ENCODE results near the gene CNTNAP2. TPM values are rescaled to one million over a fixed set of nuclear protein-coding genes. Genes with fewer than 3 reads are reported as not detected.
A peak's percentile ranks its signal among the peaks of the same experiment; 100 is the strongest.

Gene CNTNAP2
- 1 to 10 TPM in 1 of 9 donors, under 1 TPM in 6, not detected in 2; 0.07 to 2.6 (median 0.32) TPM for total RNA-seq
- under 1 TPM in 1 of 2 donors, not detected in 1; 0.01 TPM for polyA plus RNA-seq
- long read RNA-seq, donor 1: 0 reads
- long read RNA-seq, donor 2: 0 reads
- long read RNA-seq, donor 3: 0 reads

DNA sequence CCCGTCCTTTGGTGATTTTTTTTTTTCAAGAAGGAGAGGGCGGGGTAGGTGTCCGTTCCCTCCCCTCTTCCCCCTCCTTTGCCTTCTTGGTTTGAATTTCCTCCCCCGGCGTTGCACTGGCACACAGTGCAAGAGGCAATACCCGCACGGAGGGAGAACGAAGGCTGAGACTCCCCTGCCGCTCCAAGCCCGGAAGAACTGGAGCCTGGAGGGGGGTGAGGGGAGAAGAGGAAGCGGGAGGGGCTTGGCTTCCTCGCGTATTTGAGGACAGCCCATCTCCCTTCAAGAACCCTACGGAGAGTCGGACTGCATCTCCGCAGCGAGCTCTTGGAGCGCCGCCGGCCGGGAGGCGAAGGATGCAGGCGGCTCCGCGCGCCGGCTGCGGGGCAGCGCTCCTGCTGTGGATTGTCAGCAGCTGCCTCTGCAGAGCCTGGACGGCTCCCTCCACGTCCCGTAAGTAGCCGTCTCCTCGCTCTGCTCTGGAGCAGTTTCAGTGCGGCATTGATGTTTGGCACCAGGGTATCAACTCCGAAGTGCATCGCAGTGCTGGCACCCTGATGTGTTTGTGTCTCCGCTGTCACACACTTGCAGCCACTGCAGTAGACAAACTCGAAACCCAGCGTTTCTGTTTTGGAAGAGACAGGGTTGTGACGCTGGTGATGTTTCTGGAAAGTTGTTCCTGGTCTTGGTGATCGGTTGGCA lies at the start of gene CNTNAP2:
CNTNAP2 (plus strand) TSS at position 281 of the 702 bp plus-strand sequence; CDS start at position 357, 76 bp downstream.
- intact Hi-C loops (cut with DNase I): no loop called here
- DNase-seq (peak in 2 of 5 donors; percentile 5 to 59), ATAC-seq (peak in 2 of 4 donors; percentile 36 to 56)
- peak within 1 kb of the TSS; percentile 5 to 57 (median 46) for H3K4me3 ChIP-seq
- TF ChIP-seq, protein P1, sequence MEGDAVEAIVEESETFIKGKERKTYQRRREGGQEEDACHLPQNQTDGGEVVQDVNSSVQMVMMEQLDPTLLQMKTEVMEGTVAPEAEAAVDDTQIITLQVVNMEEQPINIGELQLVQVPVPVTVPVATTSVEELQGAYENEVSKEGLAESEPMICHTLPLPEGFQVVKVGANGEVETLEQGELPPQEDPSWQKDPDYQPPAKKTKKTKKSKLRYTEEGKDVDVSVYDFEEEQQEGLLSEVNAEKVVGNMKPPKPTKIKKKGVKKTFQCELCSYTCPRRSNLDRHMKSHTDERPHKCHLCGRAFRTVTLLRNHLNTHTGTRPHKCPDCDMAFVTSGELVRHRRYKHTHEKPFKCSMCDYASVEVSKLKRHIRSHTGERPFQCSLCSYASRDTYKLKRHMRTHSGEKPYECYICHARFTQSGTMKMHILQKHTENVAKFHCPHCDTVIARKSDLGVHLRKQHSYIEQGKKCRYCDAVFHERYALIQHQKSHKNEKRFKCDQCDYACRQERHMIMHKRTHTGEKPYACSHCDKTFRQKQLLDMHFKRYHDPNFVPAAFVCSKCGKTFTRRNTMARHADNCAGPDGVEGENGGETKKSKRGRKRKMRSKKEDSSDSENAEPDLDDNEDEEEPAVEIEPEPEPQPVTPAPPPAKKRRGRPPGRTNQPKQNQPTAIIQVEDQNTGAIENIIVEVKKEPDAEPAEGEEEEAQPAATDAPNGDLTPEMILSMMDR (IDR thresholded peaks at IDR 0.05): no peak
- no peak for TF ChIP-seq POLR2A (IDR thresholded peaks at IDR 0.05)
- no peak within 1 kb of the TSS for H3K27ac ChIP-seq
- peaks cover 0 to 16% (median 7%) of the 10 kb centered on the region in 12 donors for H3K4me1 ChIP-seq
- no peaks in the 10 kb centered on the region for H3K36me3 ChIP-seq
- H3K9me3 ChIP-seq: no peaks in the 10 kb centered on the region
- peaks cover 0 to 32% (median 19%) of the 10 kb centered on the region in 9 donors for H3K27me3 ChIP-seq
- 1 to 2% (median 2%) methylated on average over 20 to 42 of the region's 42 CpGs for WGBS, 4 donors

DNA sequence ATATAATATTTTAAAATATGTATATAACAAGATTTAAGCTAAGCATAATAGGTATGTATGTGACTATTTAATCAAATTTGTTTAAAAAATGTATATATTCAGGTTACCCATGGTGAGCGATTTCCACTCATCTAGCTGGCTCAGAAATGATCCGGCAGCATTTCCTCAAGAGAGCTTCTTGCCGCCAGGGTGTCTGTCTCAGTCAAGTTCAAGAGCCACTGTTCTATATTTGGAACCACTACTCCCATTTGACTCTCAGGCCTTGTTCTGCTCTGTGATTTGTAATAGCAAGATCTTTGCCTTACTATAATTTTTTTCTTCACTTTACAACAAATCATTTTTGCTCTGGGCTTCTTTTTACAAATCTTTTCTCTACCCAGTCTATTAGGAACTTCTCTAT lies 48.7 kb upstream of the CNTNAP2 start:
- Histone ChIP-seq H3K27me3 (no peaks in the 10 kb centered on the region), H3K36me3 (no peaks in the 10 kb centered on the region), H3K27ac (no peak overlapping the region), H3K4me3 (no peak overlapping the region), H3K9me3 (no peaks in the 10 kb centered on the region), H3K4me1 (no peaks in the 10 kb centered on the region)
- 21 to 24% (median 23%) methylated on average over 3 of the region's 3 CpGs for WGBS, 4 donors
- ATAC-seq: peak in 3 of 4 donors; percentile 52 to 62 (median 53)
- DNase-seq: no peak
- TF ChIP-seq, protein P1 (IDR thresholded peaks at IDR 0.05): peak in 2 of 12 donors; percentile 8 to 23
- no peak for TF ChIP-seq POLR2A (IDR thresholded peaks at IDR 0.05)
- intact Hi-C loops (cut with DNase I): no loop called here

DNA sequence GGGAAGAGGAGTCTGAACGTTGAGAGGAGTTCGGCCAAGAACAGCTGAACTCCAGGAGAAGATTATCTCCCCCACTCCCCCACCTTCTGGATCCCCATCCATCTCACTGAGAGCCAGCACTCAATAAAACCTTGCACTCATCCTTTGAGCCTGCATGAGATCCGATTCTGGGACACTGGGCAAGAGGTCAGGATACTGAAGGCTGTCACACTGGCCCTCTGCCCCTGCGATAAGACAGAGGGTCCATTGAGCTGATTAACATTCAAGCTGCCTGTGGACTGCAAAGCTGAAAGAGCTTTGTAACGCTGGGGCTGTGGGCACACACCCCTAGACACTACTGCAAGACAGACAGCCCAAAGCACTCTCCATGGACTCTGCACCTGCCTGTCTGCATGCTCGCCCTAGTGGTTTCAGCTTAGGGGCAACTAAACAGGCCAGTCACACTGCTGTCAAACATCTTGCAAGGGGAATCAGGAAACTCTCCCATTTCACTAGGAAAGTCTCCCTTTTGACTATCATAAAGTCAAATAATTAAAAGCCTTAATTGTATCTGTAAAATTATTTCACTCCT lies 42.3 kb upstream of the CNTNAP2 start:
- intact Hi-C loops (cut with DNase I): no loop called here
- WGBS, 4 donors: 50 to 64% (median 56%) methylated on average over 6 of the region's 6 CpGs
- Histone ChIP-seq H3K27me3 (no peaks in the 10 kb centered on the region), H3K4me3 (no peak overlapping the region), H3K27ac (no peak overlapping the region), H3K9me3 (no peaks in the 10 kb centered on the region), H3K36me3 (no peaks in the 10 kb centered on the region), H3K4me1 (no peaks in the 10 kb centered on the region)
- TF ChIP-seq, protein P1 (IDR thresholded peaks at IDR 0.05): no peak
- TF ChIP-seq POLR2A (IDR thresholded peaks at IDR 0.05): no peak
- ATAC-seq: no peak
- no peak for DNase-seq

DNA sequence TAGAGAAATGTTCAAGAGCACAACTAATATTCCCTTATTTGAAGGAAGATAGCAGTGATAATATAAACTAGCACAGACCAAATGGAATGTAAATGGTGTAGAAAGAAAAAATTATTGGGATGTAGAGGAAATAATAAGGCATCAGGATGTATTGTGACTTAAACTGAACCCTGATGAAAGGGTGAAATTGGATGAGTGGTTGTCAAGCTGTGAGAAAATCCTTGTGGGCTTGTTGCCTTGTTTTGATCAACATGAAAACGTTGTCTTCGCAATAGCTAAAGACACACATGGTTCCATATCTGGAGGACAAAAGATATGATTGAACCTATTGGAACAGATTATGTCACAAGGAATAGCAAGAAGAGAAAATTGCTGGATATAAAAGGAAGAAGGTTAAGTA lies 40.3 kb upstream of the CNTNAP2 start:
- Histone ChIP-seq H3K27ac (no peak overlapping the region), H3K4me3 (no peak overlapping the region), H3K27me3 (no peaks in the 10 kb centered on the region), H3K36me3 (no peaks in the 10 kb centered on the region), H3K4me1 (no peaks in the 10 kb centered on the region), H3K9me3 (no peaks in the 10 kb centered on the region)
- intact Hi-C loops (cut with DNase I): no loop called here
- DNase-seq: no peak
- TF ChIP-seq POLR2A (IDR thresholded peaks at IDR 0.05): no peak
- TF ChIP-seq, protein P1 (IDR thresholded peaks at IDR 0.05): no peak
- whole genome bisulfite sequencing, 4 donors: 14 to 81% (median 52%) methylated on average over 2 of the region's 2 CpGs
- no peak for ATAC-seq

All from heart left ventricle (tissue), 16 donors.